SK-N-SH (cell line): ENCODE results near the gene MAGI2.

Source experiments
- TAF1 ChIP-seq: IDR thresholded peaks from 2 replicates; pipeline ENCODE4 v1.6.1; 2012; ENCODE audit warnings: low read depth, mild to moderate bottlenecking, low read length, moderate library complexity, borderline replicate concordance
- TF ChIP-seq, protein P1 (sequence below): fragments of 200-600 bp; sonication (generic); IDR thresholded peaks from 2 replicates; pipeline ENCODE4 v1.6.1; 2017; ENCODE audit warnings: antibody characterized with exemption, mild to moderate bottlenecking, moderate library complexity

GRCh38 chr7:79037001-79037400, 416.5 kb downstream of the MAGI2 start:
- TF ChIP-seq, protein P1, sequence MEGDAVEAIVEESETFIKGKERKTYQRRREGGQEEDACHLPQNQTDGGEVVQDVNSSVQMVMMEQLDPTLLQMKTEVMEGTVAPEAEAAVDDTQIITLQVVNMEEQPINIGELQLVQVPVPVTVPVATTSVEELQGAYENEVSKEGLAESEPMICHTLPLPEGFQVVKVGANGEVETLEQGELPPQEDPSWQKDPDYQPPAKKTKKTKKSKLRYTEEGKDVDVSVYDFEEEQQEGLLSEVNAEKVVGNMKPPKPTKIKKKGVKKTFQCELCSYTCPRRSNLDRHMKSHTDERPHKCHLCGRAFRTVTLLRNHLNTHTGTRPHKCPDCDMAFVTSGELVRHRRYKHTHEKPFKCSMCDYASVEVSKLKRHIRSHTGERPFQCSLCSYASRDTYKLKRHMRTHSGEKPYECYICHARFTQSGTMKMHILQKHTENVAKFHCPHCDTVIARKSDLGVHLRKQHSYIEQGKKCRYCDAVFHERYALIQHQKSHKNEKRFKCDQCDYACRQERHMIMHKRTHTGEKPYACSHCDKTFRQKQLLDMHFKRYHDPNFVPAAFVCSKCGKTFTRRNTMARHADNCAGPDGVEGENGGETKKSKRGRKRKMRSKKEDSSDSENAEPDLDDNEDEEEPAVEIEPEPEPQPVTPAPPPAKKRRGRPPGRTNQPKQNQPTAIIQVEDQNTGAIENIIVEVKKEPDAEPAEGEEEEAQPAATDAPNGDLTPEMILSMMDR = no peak
- TF ChIP-seq TAF1 = no peak
